HG03045 (cell line): Measurements from ENCODE around the gene PLK2.

Experiments used
- ATAC-seq: cut with Tn5 transposase; IDR thresholded peaks from one replicate; pipeline ENCODE4 v1.9.1; 2021; ENCODE audit warnings: mild to moderate bottlenecking, moderate library complexity; ENCODE audit not compliant: unreplicated experiment

Gene PLK2

GRCh38 chr5:58451732-58452565 lies 7.9 kb downstream of the PLK2 start:
- no peak for ATAC-seq

GRCh38 chr5:58450811-58451629 lies 8.9 kb downstream of the PLK2 start:
- no peak for ATAC-seq

DNA sequence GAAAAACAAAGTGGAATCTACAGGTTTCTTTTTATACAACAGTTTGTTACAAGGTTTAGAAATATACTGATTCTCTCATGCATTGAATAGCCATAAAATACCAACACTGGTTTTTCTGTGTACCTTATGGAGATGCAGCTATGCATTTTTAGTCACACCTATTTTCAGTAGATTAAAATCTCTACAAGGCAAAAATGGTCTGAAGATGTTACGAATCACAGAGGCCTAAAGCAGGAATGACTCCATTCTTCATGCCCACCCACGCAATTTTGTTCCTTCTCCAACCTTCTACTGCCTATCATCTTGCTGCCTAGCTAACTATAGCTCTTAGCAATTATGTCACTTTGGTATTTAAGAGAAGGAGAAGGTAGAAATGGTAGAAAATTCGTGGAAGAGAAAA lies 9.9 kb downstream of the PLK2 start:
- no peak for ATAC-seq

DNA sequence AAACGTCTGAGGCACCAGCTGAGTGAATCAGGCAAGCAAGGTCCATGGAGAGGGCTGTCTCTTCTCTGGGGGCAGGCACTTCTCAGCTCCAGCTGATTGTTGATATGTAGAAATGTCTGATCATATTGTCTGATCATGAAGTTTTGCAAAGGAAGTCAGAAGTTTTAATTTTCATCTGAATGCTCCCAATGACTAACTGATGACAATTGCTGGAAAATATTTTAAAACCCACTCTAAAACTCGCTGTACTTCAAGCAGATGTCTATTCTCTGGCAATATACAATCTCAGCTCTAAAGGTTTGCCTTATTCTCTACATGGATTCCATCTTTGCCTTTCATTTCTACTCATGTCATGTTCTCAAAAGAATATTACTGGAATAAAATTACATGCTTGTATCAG lies 12.7 kb downstream of the PLK2 start:
- ATAC-seq: no peak

DNA sequence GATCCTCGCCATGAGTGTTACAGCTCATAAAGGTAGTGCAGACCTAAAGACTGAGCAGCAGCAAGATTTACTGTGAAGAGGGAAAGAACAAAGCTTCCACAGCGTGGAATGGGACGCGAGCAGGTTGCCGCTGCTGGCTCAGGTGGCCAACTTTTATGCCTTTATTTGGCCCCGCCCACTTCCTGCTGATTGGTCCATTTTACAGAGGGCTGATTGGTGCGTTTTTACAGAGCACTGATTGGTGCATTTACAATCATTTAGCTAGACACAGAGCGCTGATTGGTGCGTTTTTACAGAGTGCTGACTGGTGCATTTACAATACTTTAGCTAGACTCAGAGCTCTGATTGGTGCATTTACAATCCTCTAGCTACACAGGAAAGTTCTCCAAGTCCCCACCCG lies 13.9 kb downstream of the PLK2 start:
- ATAC-seq: no peak

- no peak for ATAC-seq
Observed at GRCh38 chr5:58444805-58445204, 15.1 kb downstream of the PLK2 start.

DNA sequence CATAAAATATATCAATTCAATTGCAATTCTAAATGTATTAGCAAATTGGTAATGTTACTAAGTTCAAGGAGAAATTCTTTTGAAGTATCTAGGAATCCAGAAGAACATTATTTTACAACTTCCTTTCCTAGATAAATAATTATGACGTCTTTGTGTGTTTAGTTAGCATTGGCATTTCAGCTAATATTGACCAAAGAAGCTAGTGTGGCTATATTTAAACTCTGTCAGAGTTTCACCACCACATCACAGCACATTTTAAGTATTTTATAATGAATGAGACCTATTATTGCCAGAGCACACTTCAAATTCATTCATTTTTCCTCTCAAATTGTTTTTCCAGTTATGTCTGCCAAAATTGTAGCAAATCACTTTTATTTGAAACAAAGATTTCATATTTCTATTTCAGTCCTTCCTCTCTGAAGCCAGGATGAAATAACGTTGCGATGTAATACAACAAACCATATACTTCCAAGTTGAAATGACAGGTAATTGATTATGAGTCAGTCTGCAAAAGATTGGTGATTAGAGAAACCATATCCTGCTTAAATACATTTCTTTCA lies 18.9 kb downstream of the PLK2 start:
- ATAC-seq: no peak

GRCh38 chr5:58439094-58439644 lies 20.7 kb downstream of the PLK2 start:
- no peak for ATAC-seq

DNA sequence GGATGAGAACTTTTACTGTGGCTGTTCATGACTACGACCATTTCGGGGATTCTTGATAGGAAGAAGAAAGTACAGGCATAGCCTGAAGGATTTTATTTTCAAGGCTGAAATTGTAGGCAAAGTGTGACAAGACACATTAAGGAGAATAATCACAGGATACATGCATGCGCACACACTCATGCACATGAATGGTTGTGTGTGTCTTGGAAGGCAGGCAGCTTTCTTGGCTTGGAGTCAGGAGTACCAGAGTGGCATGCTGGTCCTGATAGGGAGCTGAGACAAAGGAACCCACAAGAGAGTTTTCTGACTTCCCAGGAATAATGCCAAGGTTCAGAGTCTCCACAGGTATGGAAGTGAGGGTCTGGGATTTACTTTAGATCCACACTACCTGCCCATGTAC lies 22.2 kb downstream of the PLK2 start:
- ATAC-seq: no peak

- ATAC-seq: no peak
Observed at GRCh38 chr5:58431832-58432231, 28.1 kb downstream of the PLK2 start.

DNA sequence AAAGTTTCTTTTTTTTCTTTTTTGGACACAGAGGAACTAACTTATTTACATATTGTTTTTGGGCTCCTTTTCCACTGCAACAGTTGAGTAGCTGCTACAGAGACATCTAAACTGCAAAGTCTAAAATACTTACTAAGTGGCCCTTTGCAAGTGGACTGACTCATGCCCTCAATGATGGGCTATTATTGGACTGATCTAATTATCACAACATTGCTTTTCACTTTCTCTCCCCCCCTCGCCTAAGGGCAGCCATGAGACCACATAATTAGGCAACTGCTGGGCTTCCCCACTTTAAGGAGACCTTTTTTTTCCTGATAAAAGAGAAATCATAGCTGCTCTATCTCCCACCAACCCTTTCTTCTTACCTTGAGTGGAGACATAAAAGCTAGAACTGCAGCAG lies 47.0 kb downstream of the PLK2 start:
- ATAC-seq: no peak

DNA sequence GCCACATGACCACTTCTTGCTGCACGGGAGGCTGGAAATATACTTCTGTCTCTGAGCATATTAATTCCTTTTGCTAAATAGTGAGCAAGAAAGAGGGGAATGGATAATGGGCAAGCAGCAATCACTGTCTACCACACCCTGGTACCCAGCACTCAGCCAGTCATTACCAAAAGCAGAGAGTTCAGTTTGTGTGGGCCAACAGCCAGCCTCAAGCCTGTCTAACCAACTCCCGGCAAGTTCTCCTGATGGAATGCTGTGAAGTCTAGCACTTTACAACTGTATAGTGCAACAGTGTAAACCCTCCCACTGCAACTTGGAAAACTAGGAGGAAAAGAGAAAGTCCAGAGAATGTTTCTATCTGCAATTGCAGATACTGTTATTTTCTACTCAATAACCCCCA lies 47.8 kb downstream of the PLK2 start:
- no peak for ATAC-seq

GRCh38 chr5:58411372-58411771 lies 48.5 kb downstream of the PLK2 start:
- no peak for ATAC-seq

DNA sequence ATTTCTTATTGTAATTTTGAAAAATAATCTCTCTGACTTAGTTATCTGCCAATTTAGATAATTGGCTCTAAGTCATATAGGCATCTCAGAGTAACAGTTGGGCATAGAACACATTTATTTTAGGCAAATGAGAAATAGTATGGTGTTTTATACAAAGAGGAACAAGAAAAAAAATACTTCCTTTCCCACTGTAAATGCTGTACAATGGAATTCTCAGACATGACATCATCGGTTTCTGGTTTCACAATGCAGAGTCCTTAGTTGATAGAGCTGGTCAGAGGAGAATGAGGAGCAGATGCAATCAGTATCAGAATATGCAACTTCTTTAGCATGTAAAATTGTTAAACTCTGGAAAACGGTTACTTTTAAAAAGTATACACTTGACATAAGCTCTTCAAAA lies 49.4 kb downstream of the PLK2 start:
- ATAC-seq: no peak

- no peak for ATAC-seq
Observed at GRCh38 chr5:58407042-58407719, 52.7 kb downstream of the PLK2 start.

DNA sequence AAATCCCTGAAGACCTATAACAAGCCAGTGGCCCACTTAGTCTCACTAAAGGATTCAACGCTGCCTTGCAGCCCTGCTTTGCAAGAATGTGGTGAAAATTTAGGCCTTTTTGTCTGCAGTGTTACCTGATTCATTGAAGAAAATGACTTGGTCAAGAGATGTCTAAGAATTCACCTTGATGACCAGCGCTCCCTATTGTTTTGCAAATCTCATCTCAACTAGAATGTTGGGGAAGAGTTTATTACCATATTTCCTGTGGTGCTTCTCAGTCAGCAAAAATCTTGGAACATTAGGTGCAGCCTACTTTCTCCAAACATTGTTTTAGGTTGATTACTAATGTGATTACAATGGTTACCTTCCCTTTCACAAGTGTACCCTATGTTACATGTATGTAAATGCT lies 53.5 kb downstream of the PLK2 start:
- ATAC-seq: no peak

GRCh38 chr5:58405175-58405574 lies 54.7 kb downstream of the PLK2 start:
- no peak for ATAC-seq

- ATAC-seq: no peak
Observed at GRCh38 chr5:58404734-58405133, 55.2 kb downstream of the PLK2 start.
